SU-DHL-6 (cell line): ENCODE data around the gene KLHL4.

Source experiments
- H2AFZ ChIP-seq: fragments of 200-600 bp; sonication (generic); 2 replicates; pipeline ENCODE4 v1.6.1; 2014; ENCODE audit warnings: low read depth, mild to moderate bottlenecking, moderate library complexity, mixed read lengths, antibody characterized with exemption, low read length; ENCODE audit not compliant: severe bottlenecking
- H3F3A ChIP-seq: fragments of 200-600 bp; shearing (Covaris generic); 2 replicates; pipeline ENCODE4 v1.6.0; 2016; ENCODE audit warnings: antibody characterized with exemption, mild to moderate bottlenecking; ENCODE audit not compliant: insufficient read depth
- H3K27ac ChIP-seq: fragments of 200-600 bp; sonication (generic); 2 replicates; pipeline ENCODE4 v1.5.1; 2016; ENCODE audit warnings: low read depth, mild to moderate bottlenecking, low read length, moderate library complexity, mixed read lengths
- H3K27me3 ChIP-seq: fragments of 200-600 bp; sonication (generic), shearing (Covaris generic); 2 replicates; pipeline ENCODE4 v1.6.0; 2014; ENCODE audit warnings: mild to moderate bottlenecking, low read length
- H3K36me3 ChIP-seq: fragments of 200-600 bp; sonication (generic); 2 replicates; pipeline ENCODE4 v1.6.1; 2014; ENCODE audit warnings: mild to moderate bottlenecking, low read length, mixed read lengths
- H3K4me2 ChIP-seq: fragments of 300-600, 200-600 bp; shearing (Covaris generic), sonication (generic); 2 replicates; pipeline ENCODE4 v1.6.0; 2014; ENCODE audit warnings: low read length, low read depth, mild to moderate bottlenecking; ENCODE audit not compliant: poor library complexity, severe bottlenecking
- H3K4me3 ChIP-seq: fragments of 200-600 bp; sonication (generic); 2 replicates; pipeline ENCODE4 v1.5.1; 2014; ENCODE audit warnings: antibody characterized with exemption, low read length, mild to moderate bottlenecking, mixed read lengths; ENCODE audit not compliant: insufficient read depth, poor library complexity, severe bottlenecking
- H3K79me2 ChIP-seq: fragments of 200-600 bp; sonication (generic); 2 replicates; pipeline ENCODE4 v1.6.1; 2014; ENCODE audit warnings: mild to moderate bottlenecking, low read length, moderate library complexity; ENCODE audit not compliant: insufficient read depth
- H3K9ac ChIP-seq: fragments of 200-600 bp; sonication (generic); 2 replicates; pipeline ENCODE4 v1.7.0; 2014; ENCODE audit warnings: mild to moderate bottlenecking, low read length
- H3K9me2 ChIP-seq: fragments of 200-600 bp; sonication (generic); replicated peaks from 2 replicates; pipeline ENCODE4 v1.6.1; 2014; ENCODE audit warnings: low read length; ENCODE audit not compliant: insufficient read depth
- H3K9me3 ChIP-seq: fragments of 200-600 bp; sonication (generic); 2 replicates; pipeline ENCODE4 v1.6.1; 2014; ENCODE audit warnings: low read length, mixed read lengths; ENCODE audit not compliant: insufficient read depth
- H4K20me1 ChIP-seq: fragments of 200-600 bp; sonication (generic); 2 replicates; pipeline ENCODE4 v1.6.1; 2014; ENCODE audit warnings: low read depth, mild to moderate bottlenecking, antibody characterized with exemption, low read length, moderate library complexity, mixed read lengths
- EZH2phosphoT487 ChIP-seq: fragments of 200-600 bp; sonication (generic), shearing (Covaris generic); conservative IDR thresholded peaks from 2 replicates; pipeline ENCODE4 v1.6.1; 2018; ENCODE audit warnings: mild to moderate bottlenecking, antibody characterized with exemption, low read length, moderate library complexity, mixed read lengths
- TF ChIP-seq, protein P1 (sequence below): fragments of 200-600 bp; sonication (generic); IDR thresholded peaks from one replicate; pipeline ENCODE4 v1.5.1; 2017; ENCODE audit warnings: antibody characterized with exemption, mild to moderate bottlenecking, low read length, moderate library complexity; ENCODE audit not compliant: insufficient read depth, poor library complexity, severe bottlenecking

KLHL4 gene

DNA sequence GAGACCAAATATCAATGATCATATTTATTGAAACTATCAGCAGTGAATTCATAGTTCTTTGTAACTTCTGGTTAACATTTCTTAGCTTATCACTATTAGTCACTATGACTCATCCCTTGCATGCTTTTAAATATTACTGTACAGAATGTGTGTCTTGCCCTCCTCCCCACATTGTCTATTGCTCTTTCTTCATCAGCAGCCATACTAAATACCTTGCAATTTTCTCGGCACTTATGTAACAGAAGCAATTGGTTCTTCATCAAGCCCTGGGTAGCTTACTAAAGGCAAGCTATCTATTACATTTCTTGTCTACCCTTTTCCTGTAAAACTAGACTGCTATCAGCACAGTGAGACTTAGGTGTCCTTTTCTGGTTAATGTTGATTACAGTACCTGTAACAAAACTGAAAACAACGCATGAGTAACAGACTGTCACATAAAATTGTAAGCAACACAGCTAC is 8.2 kb downstream of the KLHL4 start:
- H3F3A ChIP-seq: no peaks in the 10 kb centered on the region
- TF ChIP-seq, protein P1, sequence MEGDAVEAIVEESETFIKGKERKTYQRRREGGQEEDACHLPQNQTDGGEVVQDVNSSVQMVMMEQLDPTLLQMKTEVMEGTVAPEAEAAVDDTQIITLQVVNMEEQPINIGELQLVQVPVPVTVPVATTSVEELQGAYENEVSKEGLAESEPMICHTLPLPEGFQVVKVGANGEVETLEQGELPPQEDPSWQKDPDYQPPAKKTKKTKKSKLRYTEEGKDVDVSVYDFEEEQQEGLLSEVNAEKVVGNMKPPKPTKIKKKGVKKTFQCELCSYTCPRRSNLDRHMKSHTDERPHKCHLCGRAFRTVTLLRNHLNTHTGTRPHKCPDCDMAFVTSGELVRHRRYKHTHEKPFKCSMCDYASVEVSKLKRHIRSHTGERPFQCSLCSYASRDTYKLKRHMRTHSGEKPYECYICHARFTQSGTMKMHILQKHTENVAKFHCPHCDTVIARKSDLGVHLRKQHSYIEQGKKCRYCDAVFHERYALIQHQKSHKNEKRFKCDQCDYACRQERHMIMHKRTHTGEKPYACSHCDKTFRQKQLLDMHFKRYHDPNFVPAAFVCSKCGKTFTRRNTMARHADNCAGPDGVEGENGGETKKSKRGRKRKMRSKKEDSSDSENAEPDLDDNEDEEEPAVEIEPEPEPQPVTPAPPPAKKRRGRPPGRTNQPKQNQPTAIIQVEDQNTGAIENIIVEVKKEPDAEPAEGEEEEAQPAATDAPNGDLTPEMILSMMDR: no peak
- TF ChIP-seq EZH2phosphoT487: no peak
- H3K4me2 ChIP-seq: no peak overlapping the region
- H4K20me1 ChIP-seq: no peaks in the 10 kb centered on the region
- no peaks in the 10 kb centered on the region for H3K9me2 ChIP-seq
- H2AFZ ChIP-seq: no peak overlapping the region
- no peaks in the 10 kb centered on the region for H3K9me3 ChIP-seq
- no peak overlapping the region for H3K27ac ChIP-seq
- no peaks in the 10 kb centered on the region for H3K36me3 ChIP-seq
- no peak overlapping the region for H3K4me3 ChIP-seq
- H3K79me2 ChIP-seq: no peaks in the 10 kb centered on the region
- H3K27me3 ChIP-seq: no peaks in the 10 kb centered on the region
- no peak overlapping the region for H3K9ac ChIP-seq

DNA sequence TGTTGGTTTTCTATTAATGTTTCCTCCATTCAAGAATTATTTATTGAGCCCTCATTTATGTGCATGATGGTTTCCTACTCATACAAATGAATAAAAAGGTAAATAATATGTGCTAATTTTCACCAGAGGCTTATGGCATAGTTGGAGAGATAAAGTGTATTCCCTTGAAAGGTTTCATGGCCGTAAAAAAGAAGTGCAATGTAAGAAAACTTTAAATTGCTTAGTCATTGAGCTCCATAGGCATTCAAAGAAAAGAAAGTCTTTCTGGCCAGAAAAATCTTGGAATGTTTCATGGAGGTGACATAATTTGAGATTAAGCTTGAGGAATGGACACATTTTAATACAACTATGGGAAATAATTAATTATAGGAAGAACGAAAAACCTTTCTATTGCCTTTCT is 8.7 kb downstream of the KLHL4 start:
- Histone ChIP-seq H3K36me3 (no peaks in the 10 kb centered on the region), H3K4me2 (no peak overlapping the region), H3K9me3 (no peaks in the 10 kb centered on the region), H3K9ac (no peak overlapping the region), H2AFZ (no peak overlapping the region), H3K9me2 (no peaks in the 10 kb centered on the region), H3K4me3 (no peak overlapping the region), H4K20me1 (no peaks in the 10 kb centered on the region), H3K27me3 (no peaks in the 10 kb centered on the region), H3F3A (no peaks in the 10 kb centered on the region), H3K79me2 (no peaks in the 10 kb centered on the region), H3K27ac (no peak overlapping the region)
- no peak for TF ChIP-seq EZH2phosphoT487
- TF ChIP-seq, protein P1: no peak

DNA sequence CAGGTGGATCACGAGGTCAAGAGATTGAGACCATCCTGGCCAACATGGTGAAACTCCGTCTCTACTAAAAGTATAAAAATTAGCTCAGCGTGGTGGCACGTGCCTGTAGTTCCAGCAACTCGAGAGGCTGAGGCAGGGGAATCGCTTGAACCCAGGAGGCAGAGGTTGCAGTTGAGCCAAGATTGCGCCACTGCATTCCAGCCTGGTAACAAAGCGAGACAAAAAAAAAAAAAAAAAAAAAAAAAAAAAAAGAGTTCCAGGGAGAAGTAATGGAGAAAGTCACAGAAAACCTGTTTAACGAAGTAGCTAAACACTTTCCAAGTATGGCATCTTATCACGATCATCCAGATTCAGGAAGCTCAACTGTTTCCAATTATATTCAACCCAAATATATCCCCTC is 10.9 kb downstream of the KLHL4 start:
- TF ChIP-seq EZH2phosphoT487: no peak
- TF ChIP-seq, protein P1: no peak

More for the DNA sequence above, 10.9 kb downstream of the KLHL4 start:
- H3K9ac ChIP-seq: no peak overlapping the region
- H3K79me2 ChIP-seq: no peaks in the 10 kb centered on the region
- H3K36me3 ChIP-seq: no peaks in the 10 kb centered on the region
- no peaks in the 10 kb centered on the region for H4K20me1 ChIP-seq
- no peak overlapping the region for H3K27ac ChIP-seq
- H3K4me2 ChIP-seq: no peak overlapping the region
- H2AFZ ChIP-seq: no peak overlapping the region
- no peaks in the 10 kb centered on the region for H3K27me3 ChIP-seq
- H3K9me2 ChIP-seq: no peaks in the 10 kb centered on the region
- no peaks in the 10 kb centered on the region for H3K9me3 ChIP-seq
- H3F3A ChIP-seq: no peaks in the 10 kb centered on the region
- no peak overlapping the region for H3K4me3 ChIP-seq
